B cell (primary cell): Measurements from ENCODE around the gene SF1.

Source experiments
- EZH2 ChIP-seq: IDR thresholded peaks from 2 replicates; pipeline ENCODE4 v1.6.1; 2012; ENCODE audit warnings: borderline replicate concordance, low read depth, mild to moderate bottlenecking, moderate library complexity, low read length; ENCODE audit not compliant: insufficient read depth, poor library complexity, severe bottlenecking
- TF ChIP-seq, protein P1 (sequence below): fragments of 200-600 bp; IDR thresholded peaks from one replicate; pipeline ENCODE4 v1.8.0; 2022; ENCODE audit warnings: antibody characterized with exemption, mild to moderate bottlenecking

GRCh38 chr11:64745521-64746328 is 32.6 kb downstream of the SF1 start:
- TF ChIP-seq, protein P1, sequence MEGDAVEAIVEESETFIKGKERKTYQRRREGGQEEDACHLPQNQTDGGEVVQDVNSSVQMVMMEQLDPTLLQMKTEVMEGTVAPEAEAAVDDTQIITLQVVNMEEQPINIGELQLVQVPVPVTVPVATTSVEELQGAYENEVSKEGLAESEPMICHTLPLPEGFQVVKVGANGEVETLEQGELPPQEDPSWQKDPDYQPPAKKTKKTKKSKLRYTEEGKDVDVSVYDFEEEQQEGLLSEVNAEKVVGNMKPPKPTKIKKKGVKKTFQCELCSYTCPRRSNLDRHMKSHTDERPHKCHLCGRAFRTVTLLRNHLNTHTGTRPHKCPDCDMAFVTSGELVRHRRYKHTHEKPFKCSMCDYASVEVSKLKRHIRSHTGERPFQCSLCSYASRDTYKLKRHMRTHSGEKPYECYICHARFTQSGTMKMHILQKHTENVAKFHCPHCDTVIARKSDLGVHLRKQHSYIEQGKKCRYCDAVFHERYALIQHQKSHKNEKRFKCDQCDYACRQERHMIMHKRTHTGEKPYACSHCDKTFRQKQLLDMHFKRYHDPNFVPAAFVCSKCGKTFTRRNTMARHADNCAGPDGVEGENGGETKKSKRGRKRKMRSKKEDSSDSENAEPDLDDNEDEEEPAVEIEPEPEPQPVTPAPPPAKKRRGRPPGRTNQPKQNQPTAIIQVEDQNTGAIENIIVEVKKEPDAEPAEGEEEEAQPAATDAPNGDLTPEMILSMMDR: no peak
- TF ChIP-seq EZH2: no peak
